OCI-LY1 (cell line): ENCODE data around the gene HMX1.

Source experiments
- H2AFZ ChIP-seq: fragments of 200-600 bp; sonication (generic), shearing (Covaris generic); 2 replicates; pipeline ENCODE4 v1.6.0; 2014; ENCODE audit warnings: antibody characterized with exemption, mild to moderate bottlenecking, low read length
- H3F3A ChIP-seq: fragments of 200-600 bp; sonication (generic), shearing (Covaris generic); 2 replicates; pipeline ENCODE4 v1.6.0; 2014; ENCODE audit warnings: mild to moderate bottlenecking, antibody characterized with exemption, low read length, moderate library complexity; ENCODE audit not compliant: insufficient read depth
- H3K27ac ChIP-seq: fragments of 200-600 bp; sonication (generic); 2 replicates; pipeline ENCODE4 v1.5.1; 2014; ENCODE audit warnings: low read length, mixed run types, mild to moderate bottlenecking, low read depth; ENCODE audit not compliant: poor library complexity, severe bottlenecking
- H3K27me3 ChIP-seq: fragments of 200-600 bp; sonication (generic); 2 replicates; pipeline ENCODE4 v1.6.0; 2014; ENCODE audit warnings: antibody characterized with exemption, mild to moderate bottlenecking, low read length, moderate library complexity; ENCODE audit not compliant: insufficient read depth
- H3K36me3 ChIP-seq: fragments of 200-600 bp; sonication (generic); 2 replicates; pipeline ENCODE4 v1.6.1; 2014; ENCODE audit warnings: mild to moderate bottlenecking, antibody characterized with exemption, low read length, moderate library complexity, mixed read lengths; ENCODE audit not compliant: insufficient read depth
- H3K4me1 ChIP-seq: fragments of 200-600 bp; sonication (generic); 2 replicates; pipeline ENCODE4 v1.5.1; 2014; ENCODE audit warnings: mild to moderate bottlenecking, low read length, moderate library complexity; ENCODE audit not compliant: insufficient read depth, severe bottlenecking
- H3K4me2 ChIP-seq: fragments of 200-600 bp; sonication (generic), shearing (Covaris generic); 2 replicates; pipeline ENCODE4 v1.6.1; 2014; ENCODE audit warnings: low read length
- H3K4me3 ChIP-seq: fragments of 200-600 bp; sonication (generic); 2 replicates; pipeline ENCODE4 v1.5.1; 2014; ENCODE audit warnings: low read length, low read depth, mild to moderate bottlenecking, mixed read lengths; ENCODE audit not compliant: poor library complexity, severe bottlenecking
- H3K79me2 ChIP-seq: fragments of 200-600 bp; shearing (Covaris generic); 2 replicates; pipeline ENCODE4 v1.6.1; 2016; ENCODE audit warnings: mixed run types, low read length, mixed read lengths; ENCODE audit not compliant: insufficient read depth
- H3K9ac ChIP-seq: fragments of 200-600 bp; sonication (generic), shearing (Covaris generic); 2 replicates; pipeline ENCODE4 v1.6.1; 2014; ENCODE audit warnings: mild to moderate bottlenecking, low read length, mixed read lengths
- H3K9me2 ChIP-seq: fragments of 200-600 bp; sonication (generic), shearing (Covaris generic); 2 replicates; pipeline ENCODE4 v1.6.1; 2014; ENCODE audit warnings: low read depth, mild to moderate bottlenecking, low read length, mixed read lengths
- H3K9me3 ChIP-seq: fragments of 200-600 bp; shearing (Covaris generic); 2 replicates; pipeline ENCODE4 v1.6.1; 2014; ENCODE audit warnings: low read length, mixed read lengths
- H4K20me1 ChIP-seq: fragments of 200-600 bp; sonication (generic), shearing (Covaris generic); 2 replicates; pipeline ENCODE4 v1.6.0; 2016; ENCODE audit warnings: mild to moderate bottlenecking, low read length; ENCODE audit not compliant: insufficient read depth
- EZH2 ChIP-seq: fragments of 200-600 bp; sonication (generic), shearing (Covaris generic); IDR thresholded peaks from 2 replicates; pipeline ENCODE4 v1.8.0; 2017; ENCODE audit warnings: borderline replicate concordance, mixed run types, mild to moderate bottlenecking, antibody characterized with exemption, low read length, moderate library complexity, mixed read lengths
- TF ChIP-seq, protein P1 (sequence below): fragments of 200-600 bp; sonication (generic), shearing (Covaris generic); IDR thresholded peaks from 2 replicates; pipeline ENCODE4 v1.5.1; 2017; ENCODE audit warnings: mild to moderate bottlenecking, antibody characterized with exemption, low read length, moderate library complexity, mixed read lengths

The HMX1 gene

DNA sequence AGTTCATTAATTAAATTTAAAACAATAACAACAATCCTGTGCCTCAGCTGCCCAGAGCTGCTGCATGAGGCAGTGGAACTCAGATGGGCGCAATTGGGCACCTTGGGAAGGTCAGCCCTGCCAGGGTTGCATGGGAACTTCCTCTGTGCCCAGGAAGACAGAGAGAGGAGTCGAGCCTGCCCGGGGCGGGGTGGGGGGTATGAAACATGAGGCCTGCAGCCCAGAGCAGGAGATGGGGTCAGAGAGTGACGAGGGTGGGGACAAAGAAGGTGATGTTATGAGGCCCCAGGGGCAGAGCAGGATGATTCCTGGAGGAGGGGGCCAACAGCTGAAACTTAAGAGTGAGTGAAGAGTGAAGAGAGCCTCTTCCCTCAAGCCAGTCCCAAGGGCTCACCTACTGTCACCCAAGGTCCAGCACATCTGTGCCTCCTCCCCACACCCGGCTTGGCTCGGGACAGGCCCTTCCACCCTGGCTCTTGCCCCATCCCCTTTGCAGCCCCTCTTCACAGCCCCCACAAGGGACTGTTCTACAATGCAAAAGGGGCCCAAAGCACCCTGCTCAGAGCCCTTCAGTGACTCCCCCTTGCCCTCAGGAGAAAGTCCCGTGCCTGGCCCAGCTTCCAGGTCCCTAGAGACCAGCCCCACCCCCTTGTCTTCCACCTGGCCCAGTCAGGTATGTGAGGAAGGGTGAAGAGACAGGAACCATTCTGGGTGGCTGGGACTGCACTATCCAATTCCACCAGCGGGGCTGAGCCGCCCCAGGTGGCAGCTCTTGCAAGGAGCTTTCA, 31.4 kb downstream of the HMX1 start:
- H2AFZ ChIP-seq: no peak overlapping the region
- H3K79me2 ChIP-seq: no peaks in the 10 kb centered on the region
- no peaks in the 10 kb centered on the region for H3K27me3 ChIP-seq
- no peaks in the 10 kb centered on the region for H3K36me3 ChIP-seq
- no peaks in the 10 kb centered on the region for H3F3A ChIP-seq
- H3K4me2 ChIP-seq: no peak overlapping the region
- H3K4me1 ChIP-seq: no peaks in the 10 kb centered on the region
- no peak overlapping the region for H3K27ac ChIP-seq
- H3K9me2 ChIP-seq: no peaks in the 10 kb centered on the region
- no peaks in the 10 kb centered on the region for H3K9me3 ChIP-seq
- no peaks in the 10 kb centered on the region for H4K20me1 ChIP-seq
- no peak overlapping the region for H3K4me3 ChIP-seq
- no peak for TF ChIP-seq EZH2
- TF ChIP-seq, protein P1, sequence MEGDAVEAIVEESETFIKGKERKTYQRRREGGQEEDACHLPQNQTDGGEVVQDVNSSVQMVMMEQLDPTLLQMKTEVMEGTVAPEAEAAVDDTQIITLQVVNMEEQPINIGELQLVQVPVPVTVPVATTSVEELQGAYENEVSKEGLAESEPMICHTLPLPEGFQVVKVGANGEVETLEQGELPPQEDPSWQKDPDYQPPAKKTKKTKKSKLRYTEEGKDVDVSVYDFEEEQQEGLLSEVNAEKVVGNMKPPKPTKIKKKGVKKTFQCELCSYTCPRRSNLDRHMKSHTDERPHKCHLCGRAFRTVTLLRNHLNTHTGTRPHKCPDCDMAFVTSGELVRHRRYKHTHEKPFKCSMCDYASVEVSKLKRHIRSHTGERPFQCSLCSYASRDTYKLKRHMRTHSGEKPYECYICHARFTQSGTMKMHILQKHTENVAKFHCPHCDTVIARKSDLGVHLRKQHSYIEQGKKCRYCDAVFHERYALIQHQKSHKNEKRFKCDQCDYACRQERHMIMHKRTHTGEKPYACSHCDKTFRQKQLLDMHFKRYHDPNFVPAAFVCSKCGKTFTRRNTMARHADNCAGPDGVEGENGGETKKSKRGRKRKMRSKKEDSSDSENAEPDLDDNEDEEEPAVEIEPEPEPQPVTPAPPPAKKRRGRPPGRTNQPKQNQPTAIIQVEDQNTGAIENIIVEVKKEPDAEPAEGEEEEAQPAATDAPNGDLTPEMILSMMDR: no peak
- H3K9ac ChIP-seq: no peak overlapping the region

- Histone ChIP-seq H3K79me2 (no peaks in the 10 kb centered on the region), H3K9me2 (no peaks in the 10 kb centered on the region), H2AFZ (no peak overlapping the region), H4K20me1 (no peaks in the 10 kb centered on the region), H3K4me3 (no peak overlapping the region), H3K4me2 (no peak overlapping the region), H3K27ac (no peak overlapping the region), H3F3A (no peaks in the 10 kb centered on the region), H3K4me1 (no peaks in the 10 kb centered on the region), H3K9ac (no peak overlapping the region), H3K9me3 (no peaks in the 10 kb centered on the region), H3K27me3 (no peaks in the 10 kb centered on the region), H3K36me3 (no peaks in the 10 kb centered on the region)
- TF ChIP-seq, protein P1: no peak
- no peak for TF ChIP-seq EZH2
These were observed 32.6 kb downstream of the HMX1 start for GRCh38 chr4:8838961-8839431.

DNA sequence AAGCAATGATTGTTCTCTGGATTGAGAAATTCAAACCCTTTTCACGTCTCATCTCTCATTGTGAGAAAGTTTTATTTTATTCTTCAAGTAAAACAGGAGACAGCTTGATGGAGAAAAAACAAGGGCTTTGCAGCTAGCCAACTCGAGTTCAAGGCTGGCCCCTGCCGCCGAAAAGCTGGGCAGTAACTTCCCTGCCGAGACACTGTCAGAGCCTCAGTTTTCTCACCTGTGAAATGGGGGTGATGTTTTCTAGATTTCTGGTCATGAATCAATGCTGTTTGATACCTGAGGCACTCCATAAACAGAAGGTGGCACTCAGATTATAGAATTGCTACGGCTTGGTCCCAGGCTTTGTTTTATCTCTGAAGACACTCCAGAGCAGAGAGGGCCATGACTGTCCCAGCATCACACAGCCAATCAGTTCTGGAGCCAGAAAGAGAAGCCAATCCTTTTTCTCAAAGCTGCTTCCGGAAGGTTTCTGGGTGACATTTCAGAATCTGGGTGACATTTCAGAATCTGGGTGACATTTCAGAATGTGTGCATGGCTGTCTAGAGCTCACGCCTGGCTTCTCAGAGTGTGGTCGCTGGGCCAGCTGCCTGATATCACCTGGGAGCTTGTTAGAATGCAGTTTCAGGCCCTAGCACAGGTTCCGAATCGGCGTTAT, 33.2 kb downstream of the HMX1 start:
- Histone ChIP-seq H3K27ac (no peak overlapping the region), H4K20me1 (no peaks in the 10 kb centered on the region), H2AFZ (no peak overlapping the region), H3K9ac (no peak overlapping the region), H3K9me3 (no peaks in the 10 kb centered on the region), H3K36me3 (no peaks in the 10 kb centered on the region), H3K79me2 (no peaks in the 10 kb centered on the region), H3K27me3 (no peaks in the 10 kb centered on the region), H3K9me2 (no peaks in the 10 kb centered on the region), H3F3A (no peaks in the 10 kb centered on the region), H3K4me2 (no peak overlapping the region), H3K4me3 (no peak overlapping the region), H3K4me1 (no peaks in the 10 kb centered on the region)
- TF ChIP-seq, protein P1: no peak
- TF ChIP-seq EZH2: no peak
